ENCODE measurements around the gene CD248. TPM values are rescaled to one million over a fixed set of nuclear protein-coding genes. Genes with fewer than 3 reads are reported as not detected.
A peak's percentile ranks its signal among the peaks of the same experiment; 100 is the strongest.

CD248 gene
- total and polyA plus RNA-seq, 11 donors, result 6.0 to 33.1 (median 11.8) TPM

DNA sequence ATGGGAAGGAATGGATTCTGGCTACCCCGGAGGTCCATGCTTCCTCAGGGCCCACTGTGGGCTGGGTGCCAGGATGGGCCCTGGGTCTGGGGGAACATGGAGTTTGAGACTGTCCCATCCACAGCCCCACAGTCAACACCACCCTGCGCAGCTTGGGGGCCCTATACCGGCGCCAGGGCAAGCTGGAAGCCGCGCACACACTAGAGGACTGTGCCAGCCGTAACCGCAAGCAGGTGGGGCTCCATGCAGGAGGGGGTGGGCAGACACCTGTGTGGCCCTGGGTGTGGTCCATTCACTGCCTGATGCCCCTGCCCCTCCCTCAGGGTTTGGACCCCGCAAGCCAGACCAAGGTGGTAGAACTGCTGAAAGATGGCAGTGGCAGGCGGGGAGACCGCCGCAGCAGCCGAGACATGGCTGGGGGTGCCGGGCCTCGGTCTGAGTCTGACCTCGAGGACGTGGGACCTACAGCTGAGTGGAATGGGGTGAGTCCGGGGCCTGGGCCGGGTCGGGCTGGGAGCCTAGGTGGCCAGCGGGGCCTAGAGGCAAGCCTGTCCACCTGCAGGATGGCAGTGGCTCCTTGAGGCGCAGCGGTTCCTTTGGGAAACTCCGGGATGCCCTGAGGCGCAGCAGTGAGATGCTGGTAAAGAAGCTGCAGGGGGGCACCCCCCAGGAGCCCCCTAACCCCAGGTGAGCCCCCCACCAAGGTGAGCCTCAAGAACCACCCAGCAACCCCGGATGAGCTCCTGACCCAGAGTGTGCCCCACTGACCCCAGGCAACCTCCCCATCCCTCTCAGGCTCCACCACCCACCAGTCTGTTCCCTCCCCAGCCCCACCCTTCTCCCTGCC, 51.1 kb downstream of the CD248 start:
- TF ChIP-seq, protein P1, sequence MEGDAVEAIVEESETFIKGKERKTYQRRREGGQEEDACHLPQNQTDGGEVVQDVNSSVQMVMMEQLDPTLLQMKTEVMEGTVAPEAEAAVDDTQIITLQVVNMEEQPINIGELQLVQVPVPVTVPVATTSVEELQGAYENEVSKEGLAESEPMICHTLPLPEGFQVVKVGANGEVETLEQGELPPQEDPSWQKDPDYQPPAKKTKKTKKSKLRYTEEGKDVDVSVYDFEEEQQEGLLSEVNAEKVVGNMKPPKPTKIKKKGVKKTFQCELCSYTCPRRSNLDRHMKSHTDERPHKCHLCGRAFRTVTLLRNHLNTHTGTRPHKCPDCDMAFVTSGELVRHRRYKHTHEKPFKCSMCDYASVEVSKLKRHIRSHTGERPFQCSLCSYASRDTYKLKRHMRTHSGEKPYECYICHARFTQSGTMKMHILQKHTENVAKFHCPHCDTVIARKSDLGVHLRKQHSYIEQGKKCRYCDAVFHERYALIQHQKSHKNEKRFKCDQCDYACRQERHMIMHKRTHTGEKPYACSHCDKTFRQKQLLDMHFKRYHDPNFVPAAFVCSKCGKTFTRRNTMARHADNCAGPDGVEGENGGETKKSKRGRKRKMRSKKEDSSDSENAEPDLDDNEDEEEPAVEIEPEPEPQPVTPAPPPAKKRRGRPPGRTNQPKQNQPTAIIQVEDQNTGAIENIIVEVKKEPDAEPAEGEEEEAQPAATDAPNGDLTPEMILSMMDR (IDR thresholded peaks at IDR 0.05), result no peak
- TF ChIP-seq POLR2A (IDR thresholded peaks at IDR 0.05), result no peak
- DNase-seq, result no peak
- no peak for ATAC-seq
- intact Hi-C loops (cut with DNase I), result loop anchor here in 1 of 10 donors (10.0 kb wide), 1 partner anchor 411 kb away; the partner anchor contains the start of gene CFL1
- no peaks in the 10 kb centered on the region for H3K9me3 ChIP-seq
- H3K27ac ChIP-seq, result peak overlapping the region in 1 of 12 donors; percentile 98
- H3K27me3 ChIP-seq, result no peaks in the 10 kb centered on the region
- H3K36me3 ChIP-seq, result peaks cover 0 to 53% (median 26%) of the 10 kb centered on the region in 9 donors
- WGBS, 4 donors, result 92 to 96% (median 94%) methylated on average over 15 to 26 of the region's 26 CpGs
- peaks cover 4 to 29% (median 24%) of the 10 kb centered on the region in 12 donors for H3K4me1 ChIP-seq
- H3K4me3 ChIP-seq, result no peak overlapping the region

DNA sequence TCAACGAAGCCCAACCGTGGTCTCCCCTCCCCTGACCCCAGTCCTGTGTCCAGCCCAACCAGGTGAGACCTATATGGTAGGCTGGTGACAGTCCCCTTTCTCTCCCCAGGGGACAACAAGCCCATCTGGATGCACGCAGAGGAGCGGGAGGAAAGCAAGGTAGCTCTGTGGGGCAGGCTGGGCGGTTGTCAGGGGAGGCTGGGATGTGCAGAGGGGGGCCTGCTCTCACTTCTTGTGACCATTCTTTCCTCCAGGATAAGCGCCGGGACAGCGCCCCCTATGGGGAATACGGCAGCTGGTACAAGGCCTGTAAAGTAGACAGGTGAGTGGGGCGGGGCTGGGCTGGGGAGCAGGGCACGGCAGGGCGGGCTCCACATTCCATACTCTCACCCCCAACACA, 51.9 kb downstream of the CD248 start:
- intact Hi-C loops (cut with DNase I), result loop anchor here in 1 of 10 donors (10.0 kb wide), 1 partner anchor 410 kb away; the partner anchor contains the start of gene CFL1
- 75 to 88% (median 77%) methylated on average over 11 to 12 of the region's 12 CpGs for WGBS, 4 donors
- H3K27me3 ChIP-seq, result no peaks in the 10 kb centered on the region
- no peak for DNase-seq
- H3K4me3 ChIP-seq, result no peak overlapping the region
- H3K36me3 ChIP-seq, result peaks cover 0 to 53% (median 26%) of the 10 kb centered on the region in 9 donors
- H3K4me1 ChIP-seq, result peaks cover 3 to 21% (median 16%) of the 10 kb centered on the region in 12 donors
- TF ChIP-seq POLR2A (IDR thresholded peaks at IDR 0.05), result no peak
- TF ChIP-seq, protein P1 (IDR thresholded peaks at IDR 0.05), result peak in 3 of 12 donors; percentile 8 to 23 (median 11)
- H3K27ac ChIP-seq, result no peak overlapping the region
- no peak for ATAC-seq
- H3K9me3 ChIP-seq, result no peaks in the 10 kb centered on the region

Other genes starting within 250 kb of the CD248 start
- gene PACS1, start 246.8 kb downstream of the CD248 start, total RNA-seq, result 100 to 1,000 TPM in 3 of 9 donors, 10 to 100 TPM in 6; 39.2 to 151 (median 90.4) TPM
- 10 to 100 TPM; 30.6 to 40.2 TPM for gene PACS1, start 246.8 kb downstream of the CD248 start, polyA plus RNA-seq
- 10 to 100 TPM; 24.7 to 78.5 (median 34.0) TPM for gene KLC2, start 59.3 kb downstream of the CD248 start, total RNA-seq
- gene KLC2, start 59.3 kb downstream of the CD248 start, polyA plus RNA-seq, result 10 to 100 TPM; 49.9 to 65.8 TPM
- 100 to 1,000 TPM; 111 to 149 (median 128) TPM for gene RAB1B, start 48.4 kb downstream of the CD248 start, total RNA-seq
- 100 to 1,000 TPM; 161 to 178 TPM for gene RAB1B, start 48.4 kb downstream of the CD248 start, polyA plus RNA-seq
- under 1 TPM in 2 of 9 donors, not detected in 7; 0.25 to 0.40 TPM for gene CNIH2, start 38.9 kb downstream of the CD248 start, total RNA-seq
- under 1 TPM in 1 of 2 donors, not detected in 1; 0.08 TPM for gene CNIH2, start 38.9 kb downstream of the CD248 start, polyA plus RNA-seq
- gene YIF1A, start 27.9 kb downstream of the CD248 start, total RNA-seq, result 10 to 100 TPM; 41.6 to 93.0 (median 65.3) TPM
- 100 to 1,000 TPM in 1 of 2 donors, 10 to 100 TPM in 1; 49.9 to 136 TPM for gene YIF1A, start 27.9 kb downstream of the CD248 start, polyA plus RNA-seq
- 1 to 10 TPM in 1 of 9 donors, under 1 TPM in 3, not detected in 5; 0.09 to 7.9 (median 0.18) TPM for gene TMEM151A, start 25.1 kb downstream of the CD248 start, total RNA-seq
- gene TMEM151A, start 25.1 kb downstream of the CD248 start, polyA plus RNA-seq, result under 1 TPM; 0.08 TPM
- gene RIN1, start 19.4 kb upstream of the CD248 start, total RNA-seq, result 1 to 10 TPM in 8 of 9 donors, under 1 TPM in 1; 0.99 to 5.2 (median 1.5) TPM
- gene RIN1, start 19.4 kb upstream of the CD248 start, polyA plus RNA-seq, result 1 to 10 TPM; 1.3 to 2.9 TPM
- gene BRMS1, start 28.1 kb upstream of the CD248 start, total RNA-seq, result 10 to 100 TPM in 8 of 9 donors, 1 to 10 TPM in 1; 9.7 to 39.2 (median 16.5) TPM
- 10 to 100 TPM; 24.7 to 77.4 TPM for gene BRMS1, start 28.1 kb upstream of the CD248 start, polyA plus RNA-seq
- gene B4GAT1, start 30.6 kb upstream of the CD248 start, total RNA-seq, result 100 to 1,000 TPM in 1 of 9 donors, 10 to 100 TPM in 8; 37.3 to 109 (median 52.3) TPM
- 10 to 100 TPM; 37.2 to 54.0 TPM for gene B4GAT1, start 30.6 kb upstream of the CD248 start, polyA plus RNA-seq
- 10 to 100 TPM in 6 of 9 donors, 1 to 10 TPM in 3; 6.8 to 30.9 (median 13.1) TPM for gene SLC29A2, start 54.7 kb upstream of the CD248 start, total RNA-seq
- gene SLC29A2, start 54.7 kb upstream of the CD248 start, polyA plus RNA-seq, result 10 to 100 TPM; 18.2 to 29.7 TPM
- gene NPAS4, start 104.0 kb upstream of the CD248 start, total RNA-seq, result under 1 TPM in 1 of 9 donors, not detected in 8; 0.75 TPM
- under 1 TPM in 1 of 2 donors, not detected in 1; 0.04 TPM for gene NPAS4, start 104.0 kb upstream of the CD248 start, polyA plus RNA-seq
- 10 to 100 TPM; 38.9 to 56.9 (median 47.4) TPM for gene MRPL11, start 121.8 kb upstream of the CD248 start, total RNA-seq
- gene MRPL11, start 121.8 kb upstream of the CD248 start, polyA plus RNA-seq, result 10 to 100 TPM; 48.9 to 62.8 TPM
- gene PELI3, start 149.9 kb upstream of the CD248 start, total RNA-seq, result 10 to 100 TPM in 3 of 9 donors, 1 to 10 TPM in 6; 7.2 to 26.2 (median 8.0) TPM
- 1 to 10 TPM; 5.8 to 9.2 TPM for gene PELI3, start 149.9 kb upstream of the CD248 start, polyA plus RNA-seq
- 10 to 100 TPM in 6 of 9 donors, 1 to 10 TPM in 3; 6.2 to 43.1 (median 14.9) TPM for gene DPP3, start 163.4 kb upstream of the CD248 start, total RNA-seq
- gene DPP3, start 163.4 kb upstream of the CD248 start, polyA plus RNA-seq, result 10 to 100 TPM in 1 of 2 donors, 1 to 10 TPM in 1; 6.4 to 35.5 TPM
- 10 to 100 TPM; 15.8 to 51.8 (median 18.7) TPM for gene BBS1, start 193.6 kb upstream of the CD248 start, total RNA-seq
- 10 to 100 TPM; 11.0 to 11.9 TPM for gene BBS1, start 193.6 kb upstream of the CD248 start, polyA plus RNA-seq
- gene ZDHHC24, start 229.0 kb upstream of the CD248 start, total RNA-seq, result 10 to 100 TPM in 2 of 9 donors, 1 to 10 TPM in 7; 5.3 to 13.2 (median 6.7) TPM
- 1 to 10 TPM; 5.1 to 6.5 TPM for gene ZDHHC24, start 229.0 kb upstream of the CD248 start, polyA plus RNA-seq
- gene ACTN3, start 229.9 kb upstream of the CD248 start, total RNA-seq, result not detected
- gene ACTN3, start 229.9 kb upstream of the CD248 start, polyA plus RNA-seq, result under 1 TPM; 0.01 to 0.04 TPM

Data from heart left ventricle (tissue), 16 donors.